WTC11 (cell line): ENCODE data around the gene MIDN. TPM values are rescaled to one million over a fixed set of nuclear protein-coding genes. Genes with fewer than 3 reads are reported as not detected.

Experiments used
- ATAC-seq: fragments of 200-7000 bp; cut with Tn5 transposase; 2 replicates; pipeline ENCODE4 v1.10.0; 2021; ENCODE audit warnings: mild to moderate bottlenecking, moderate library complexity
- CTCF ChIA-PET: fragments of 300-600 bp; sonication (Branson Sonifier 250); formaldehyde crosslinking; loops from one replicate; lab custom pipeline; 2021; ENCODE audit warnings: antibody characterized with exemption; lab: Charles Lee
- POLR2A ChIA-PET: fragments of 350-600 bp; sonication (Branson Sonifier 250); formaldehyde crosslinking; loops from one replicate; lab custom pipeline; 2021; ENCODE audit warnings: antibody characterized with exemption; lab: Charles Lee
- DNase-seq: peaks from one replicate; pipeline ENCODE4 v3.0.0; 2021; ENCODE audit warnings: low spot score
- H3K27ac Mint-ChIP-seq: 2 replicates; pipeline ENCODE4 v1.8.0; 2021; ENCODE audit warnings: mixed read lengths
- H3K27me3 Mint-ChIP-seq: 2 replicates; pipeline ENCODE4 v1.8.0; 2021; ENCODE audit warnings: low read depth, mild to moderate bottlenecking, moderate library complexity, mixed read lengths
- H3K36me3 Mint-ChIP-seq: 2 replicates; pipeline ENCODE4 v1.8.0; 2021; ENCODE audit warnings: mixed read lengths
- H3K4me1 Mint-ChIP-seq: 2 replicates; pipeline ENCODE4 v1.8.0; 2022; ENCODE audit warnings: mixed read lengths
- H3K4me3 Mint-ChIP-seq: 2 replicates; pipeline ENCODE4 v1.8.0; 2021; ENCODE audit warnings: mild to moderate bottlenecking, moderate library complexity, mixed read lengths
- H3K9me3 Mint-ChIP-seq: 2 replicates; pipeline ENCODE4 v1.8.0; 2021; ENCODE audit warnings: mixed read lengths
- CBFB ChIP-seq: sonication (generic); formaldehyde crosslinking; IDR thresholded peaks from 2 replicates; pipeline ENCODE4 v1.8.1; 2022; ENCODE audit warnings: mild to moderate bottlenecking, low read depth, missing genetic modification reagents
- CREB1 ChIP-seq: sonication (generic); formaldehyde crosslinking; IDR thresholded peaks from 2 replicates; pipeline ENCODE4 v1.8.0; 2023; ENCODE audit warnings: mild to moderate bottlenecking, missing genetic modification reagents
- ELF4 ChIP-seq: sonication (generic); formaldehyde crosslinking; IDR thresholded peaks from 2 replicates; pipeline ENCODE4 v1.8.1; 2022; ENCODE audit warnings: low read depth, mild to moderate bottlenecking, moderate library complexity, missing genetic modification reagents
- FOXP1 ChIP-seq: sonication (generic); formaldehyde crosslinking; IDR thresholded peaks from 2 replicates; pipeline ENCODE4 v1.8.0; 2022; ENCODE audit warnings: missing genetic modification reagents, mild to moderate bottlenecking, moderate library complexity, borderline replicate concordance
- HMGA2 ChIP-seq: fragments of 250-450 bp; sonication (Bioruptor Pico); IDR thresholded peaks from 2 replicates; pipeline ENCODE4 v1.4.0; 2021; ENCODE audit warnings: mild to moderate bottlenecking, moderate library complexity
- IRF2 ChIP-seq: sonication (generic); formaldehyde crosslinking; IDR thresholded peaks from 2 replicates; pipeline ENCODE4 v1.8.0; 2022; ENCODE audit warnings: low read depth, missing genetic modification reagents, borderline replicate concordance
- MXD4 ChIP-seq: fragments of 250-450 bp; sonication (Bioruptor Pico); IDR thresholded peaks from 2 replicates; pipeline ENCODE4 v1.8.0; 2021; ENCODE audit warnings: mild to moderate bottlenecking, moderate library complexity, borderline replicate concordance
- STAT6 ChIP-seq: sonication (generic); formaldehyde crosslinking; conservative IDR thresholded peaks from 2 replicates; pipeline ENCODE4 v1.8.1; 2023; ENCODE audit warnings: mild to moderate bottlenecking, low read depth, missing genetic modification reagents, moderate library complexity
- ZMAT4 ChIP-seq: fragments of 250-450 bp; sonication (Bioruptor Pico); IDR thresholded peaks from 2 replicates; pipeline ENCODE4 v1.9.0; 2021; ENCODE audit warnings: mild to moderate bottlenecking
- total RNA-seq: library from RNA; stranded (reverse); gene quantifications from 3 replicates; pipeline ENCODE4 v1.2.3, GENCODE V29; 2021
- TF ChIP-seq, protein P1 (sequence below): fragments of 250-450 bp; sonication (Bioruptor Pico); IDR thresholded peaks from 2 replicates; pipeline ENCODE4 v1.9.0; 2021; ENCODE audit warnings: mild to moderate bottlenecking

Gene MIDN
- total RNA-seq, 1 experiment from 2014 or later, result 189 TPM

GRCh38 chr19:1229056-1229923 is 19.1 kb upstream of the MIDN start (continued):
- TF ChIP-seq STAT6 (CRISPR knock-in tag) (no peak), FOXP1 (CRISPR knock-in tag) (no peak), IRF2 (CRISPR knock-in tag) (no peak), MXD4 (no peak)

DNA sequence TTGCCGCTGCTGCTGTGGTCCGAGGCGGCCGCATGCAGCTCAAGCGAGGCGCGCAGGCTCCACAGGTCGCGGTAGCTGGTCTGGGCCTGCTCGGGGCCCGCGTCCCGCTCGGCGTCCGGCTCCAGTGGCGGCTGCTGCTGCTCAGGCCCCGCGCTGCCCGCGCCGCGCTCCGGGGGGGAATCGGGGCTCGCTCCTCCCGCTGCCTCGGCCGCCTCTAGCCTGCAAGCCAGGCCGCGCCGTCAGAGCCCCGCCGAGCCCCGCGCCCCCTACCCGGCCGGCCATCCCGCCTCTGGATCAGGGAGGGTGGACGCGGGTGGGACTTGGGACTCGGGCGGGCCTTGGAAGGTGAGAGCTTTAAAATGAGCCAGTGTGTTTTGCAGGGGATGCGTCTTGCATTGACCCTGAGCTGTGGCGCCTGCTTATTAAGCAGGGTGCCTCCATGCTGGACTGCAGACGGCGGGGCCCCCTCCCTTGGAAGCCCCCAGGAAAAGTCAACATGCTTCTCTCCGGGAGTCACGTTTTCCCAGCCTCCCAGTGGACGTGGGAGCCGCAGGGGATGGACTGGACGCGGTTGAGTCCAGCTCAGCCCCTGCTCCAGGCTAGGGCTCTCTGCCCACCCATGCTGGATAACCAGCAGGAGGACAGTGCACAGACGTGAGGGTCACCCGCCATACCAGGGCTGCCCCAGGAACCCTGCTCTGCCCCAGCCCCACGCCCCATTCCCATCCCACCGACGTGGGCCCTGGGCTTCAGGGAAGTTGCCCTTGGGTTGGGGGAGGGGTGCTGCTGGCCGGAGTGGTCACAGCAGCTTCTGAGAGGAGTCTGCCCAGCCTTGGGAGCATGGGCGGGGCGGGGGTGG is 18.2 kb upstream of the MIDN start:
- H3K4me1 Mint-ChIP-seq, result no peaks in the 10 kb centered on the region
- CTCF ChIA-PET, result interaction anchor here (0.6 to 1.4 kb wide), 6 partner anchors 10 to 186 kb away, joined by 3 to 10 read pairs (median 4); no protein-coding TSS in a partner anchor
- DNase-seq (no peak), ATAC-seq (no peak)
- POLR2A ChIA-PET, result no interaction called here
- no peaks in the 10 kb centered on the region for H3K9me3 Mint-ChIP-seq
- H3K27me3 Mint-ChIP-seq, result no peaks in the 10 kb centered on the region
- H3K27ac Mint-ChIP-seq, result no peak overlapping the region
- no peak for TF ChIP-seq CREB1 (CRISPR knock-in tag)
- no peak for TF ChIP-seq HMGA2 (CRISPR knock-in tag)
- TF ChIP-seq, protein P1, sequence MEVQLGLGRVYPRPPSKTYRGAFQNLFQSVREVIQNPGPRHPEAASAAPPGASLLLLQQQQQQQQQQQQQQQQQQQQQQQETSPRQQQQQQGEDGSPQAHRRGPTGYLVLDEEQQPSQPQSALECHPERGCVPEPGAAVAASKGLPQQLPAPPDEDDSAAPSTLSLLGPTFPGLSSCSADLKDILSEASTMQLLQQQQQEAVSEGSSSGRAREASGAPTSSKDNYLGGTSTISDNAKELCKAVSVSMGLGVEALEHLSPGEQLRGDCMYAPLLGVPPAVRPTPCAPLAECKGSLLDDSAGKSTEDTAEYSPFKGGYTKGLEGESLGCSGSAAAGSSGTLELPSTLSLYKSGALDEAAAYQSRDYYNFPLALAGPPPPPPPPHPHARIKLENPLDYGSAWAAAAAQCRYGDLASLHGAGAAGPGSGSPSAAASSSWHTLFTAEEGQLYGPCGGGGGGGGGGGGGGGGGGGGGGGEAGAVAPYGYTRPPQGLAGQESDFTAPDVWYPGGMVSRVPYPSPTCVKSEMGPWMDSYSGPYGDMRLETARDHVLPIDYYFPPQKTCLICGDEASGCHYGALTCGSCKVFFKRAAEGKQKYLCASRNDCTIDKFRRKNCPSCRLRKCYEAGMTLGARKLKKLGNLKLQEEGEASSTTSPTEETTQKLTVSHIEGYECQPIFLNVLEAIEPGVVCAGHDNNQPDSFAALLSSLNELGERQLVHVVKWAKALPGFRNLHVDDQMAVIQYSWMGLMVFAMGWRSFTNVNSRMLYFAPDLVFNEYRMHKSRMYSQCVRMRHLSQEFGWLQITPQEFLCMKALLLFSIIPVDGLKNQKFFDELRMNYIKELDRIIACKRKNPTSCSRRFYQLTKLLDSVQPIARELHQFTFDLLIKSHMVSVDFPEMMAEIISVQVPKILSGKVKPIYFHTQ (CRISPR knock-in tag), result no peak
- no peak for TF ChIP-seq ZMAT4 (CRISPR knock-in tag)
- TF ChIP-seq ELF4 (CRISPR knock-in tag), result no peak
- no peak for TF ChIP-seq CBFB
- no peak for TF ChIP-seq STAT6 (CRISPR knock-in tag)
- no peak overlapping the region for H3K4me3 Mint-ChIP-seq
- no peaks in the 10 kb centered on the region for H3K36me3 Mint-ChIP-seq
